ENCODE measurements around the gene GABBR1.

- no peak for TF ChIP-seq CTCF (IDR thresholded peaks at IDR 0.05)
- no peak for TF ChIP-seq POLR2A (IDR thresholded peaks at IDR 0.05)
Measured at GRCh38 chr6:29678114-29678513, 45.1 kb upstream of the GABBR1 start.
